ENCODE data around the gene CPLX1.

DNA sequence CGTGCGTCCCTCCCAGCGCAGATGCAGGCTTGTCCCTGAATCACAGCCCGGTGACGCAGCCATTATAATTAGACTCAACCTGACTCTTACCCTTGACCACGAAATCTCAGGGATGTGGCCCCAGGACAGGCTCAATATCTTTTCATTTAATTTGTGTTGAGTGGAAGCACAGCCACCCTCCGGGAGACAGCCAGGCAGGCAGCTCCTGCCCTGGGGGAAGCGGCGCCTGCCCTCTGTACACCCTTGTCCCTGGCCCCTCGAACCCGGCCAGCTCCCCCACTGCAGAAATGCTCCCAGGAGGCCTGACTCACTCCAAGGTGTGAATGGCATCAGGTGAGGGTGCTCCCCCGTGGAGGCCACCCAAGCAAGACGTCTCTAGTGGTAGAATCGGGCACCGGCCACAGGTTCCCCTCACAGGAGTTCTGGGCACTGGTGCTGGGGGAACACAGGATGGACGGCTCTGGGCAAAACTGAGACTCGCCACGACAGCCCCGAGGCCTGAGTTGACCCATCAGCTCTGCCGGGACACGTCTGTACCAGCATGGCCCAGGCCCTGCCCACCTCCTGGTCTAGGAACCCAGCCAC is 2.7 kb downstream of the CPLX1 start:
- TF ChIP-seq, protein P1, sequence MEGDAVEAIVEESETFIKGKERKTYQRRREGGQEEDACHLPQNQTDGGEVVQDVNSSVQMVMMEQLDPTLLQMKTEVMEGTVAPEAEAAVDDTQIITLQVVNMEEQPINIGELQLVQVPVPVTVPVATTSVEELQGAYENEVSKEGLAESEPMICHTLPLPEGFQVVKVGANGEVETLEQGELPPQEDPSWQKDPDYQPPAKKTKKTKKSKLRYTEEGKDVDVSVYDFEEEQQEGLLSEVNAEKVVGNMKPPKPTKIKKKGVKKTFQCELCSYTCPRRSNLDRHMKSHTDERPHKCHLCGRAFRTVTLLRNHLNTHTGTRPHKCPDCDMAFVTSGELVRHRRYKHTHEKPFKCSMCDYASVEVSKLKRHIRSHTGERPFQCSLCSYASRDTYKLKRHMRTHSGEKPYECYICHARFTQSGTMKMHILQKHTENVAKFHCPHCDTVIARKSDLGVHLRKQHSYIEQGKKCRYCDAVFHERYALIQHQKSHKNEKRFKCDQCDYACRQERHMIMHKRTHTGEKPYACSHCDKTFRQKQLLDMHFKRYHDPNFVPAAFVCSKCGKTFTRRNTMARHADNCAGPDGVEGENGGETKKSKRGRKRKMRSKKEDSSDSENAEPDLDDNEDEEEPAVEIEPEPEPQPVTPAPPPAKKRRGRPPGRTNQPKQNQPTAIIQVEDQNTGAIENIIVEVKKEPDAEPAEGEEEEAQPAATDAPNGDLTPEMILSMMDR (IDR thresholded peaks at IDR 0.05): no peak
- TF ChIP-seq POLR2AphosphoS5 (IDR thresholded peaks at IDR 0.05): no peak
- no peak for TF ChIP-seq POLR2A (IDR thresholded peaks at IDR 0.05)
